Measurements from ENCODE around the gene HMG20B. TPM values are rescaled to one million over a fixed set of nuclear protein-coding genes. Genes with fewer than 3 reads are reported as not detected.

The HMG20B gene
- total RNA-seq, 2 experiments from 2014 or later, result 63.3 to 65.9 TPM

DNA sequence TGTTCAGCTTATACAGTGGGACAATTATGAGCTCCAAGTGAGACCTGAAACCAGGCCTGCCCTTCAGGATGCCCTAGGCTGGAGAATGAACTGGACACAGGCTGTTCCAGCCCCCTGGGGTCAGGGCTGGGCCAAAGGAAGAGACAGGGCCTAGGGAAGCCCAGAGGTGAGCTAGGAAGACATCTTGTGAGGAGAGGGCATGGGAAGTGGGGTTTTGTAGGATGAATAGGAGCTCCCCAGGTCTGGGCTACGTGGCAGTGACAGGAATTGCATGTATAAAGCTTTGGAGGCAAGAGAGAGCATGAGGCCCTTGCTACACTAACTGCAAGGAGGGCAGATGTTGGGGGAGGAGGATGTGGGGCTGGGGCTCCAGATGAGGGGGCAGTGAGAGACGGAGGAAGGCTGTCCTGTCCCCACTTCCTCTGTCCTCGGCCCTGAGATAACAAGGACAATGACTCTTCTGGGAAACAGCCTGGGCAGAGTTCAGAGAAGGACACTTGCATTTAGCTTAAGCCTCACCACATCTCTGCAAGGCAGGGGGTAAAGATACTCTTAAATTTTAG, 35.4 kb downstream of the HMG20B start:
- intact Hi-C loops (cut with micrococcal nuclease), result no loop called here
- DNase-seq, result no peak
- Mint-ChIP-seq H3K9me3 (no peaks in the 10 kb centered on the region), H3K27ac (no peak overlapping the region), H3K4me3 (no peak overlapping the region), H3K36me3 (ENCODE audit: low read depth) (peaks cover 4% of the 10 kb centered on the region), H3K4me1 (ENCODE audit: low read depth) (peaks cover 10% of the 10 kb centered on the region), H3K27me3 (ENCODE audit: low read depth) (no peaks in the 10 kb centered on the region)
- CTCF ChIA-PET, result interaction anchor here (0.6 kb wide), 1 partner anchor 150 kb away, joined by 3 read pairs; no protein-coding TSS in a partner anchor

DNA sequence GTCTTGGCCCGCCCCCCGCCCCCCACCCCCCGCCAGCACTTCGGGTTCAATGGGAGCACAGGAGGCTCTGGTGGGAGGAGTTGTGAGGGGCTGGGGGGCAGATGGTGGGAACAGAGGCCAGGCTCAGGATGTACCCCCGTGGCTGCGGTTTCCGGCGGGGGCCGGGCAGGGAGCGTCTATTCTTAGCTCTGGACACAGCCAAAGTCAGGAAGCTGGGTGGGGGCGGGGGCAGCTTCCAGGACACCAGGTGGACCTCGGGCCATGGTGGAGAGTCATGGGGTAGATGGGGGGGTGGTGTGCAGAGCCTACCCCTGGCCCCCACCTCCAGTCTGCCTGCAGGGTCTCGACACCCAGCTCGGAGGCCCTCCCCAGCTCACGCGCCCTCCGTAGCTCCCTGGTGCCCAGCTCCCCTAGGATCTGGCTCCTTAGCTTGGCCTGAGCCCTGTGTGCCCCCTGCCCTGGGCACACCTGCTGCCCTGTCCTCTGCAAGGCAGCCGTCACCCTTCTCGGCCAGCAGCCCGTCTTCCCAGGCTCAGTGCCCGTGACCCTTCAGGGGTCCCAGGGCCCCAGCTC, 36.1 kb downstream of the HMG20B start:
- peaks cover 5% of the 10 kb centered on the region for H3K36me3 Mint-ChIP-seq (ENCODE audit: low read depth)
- no peaks in the 10 kb centered on the region for H3K9me3 Mint-ChIP-seq
- CTCF ChIA-PET, result interaction anchor here (0.6 to 0.9 kb wide), 3 partner anchors 16 to 149 kb away, joined by 3 to 6 read pairs (median 3); partner anchors contain the start of gene GIPC3
- no peak for DNase-seq
- H3K27ac Mint-ChIP-seq, result no peak overlapping the region
- intact Hi-C loops (cut with micrococcal nuclease), result no loop called here
- H3K27me3 Mint-ChIP-seq (ENCODE audit: low read depth), result no peaks in the 10 kb centered on the region
- H3K4me1 Mint-ChIP-seq (ENCODE audit: low read depth), result peaks cover 10% of the 10 kb centered on the region
- H3K4me3 Mint-ChIP-seq, result no peak overlapping the region

DNA sequence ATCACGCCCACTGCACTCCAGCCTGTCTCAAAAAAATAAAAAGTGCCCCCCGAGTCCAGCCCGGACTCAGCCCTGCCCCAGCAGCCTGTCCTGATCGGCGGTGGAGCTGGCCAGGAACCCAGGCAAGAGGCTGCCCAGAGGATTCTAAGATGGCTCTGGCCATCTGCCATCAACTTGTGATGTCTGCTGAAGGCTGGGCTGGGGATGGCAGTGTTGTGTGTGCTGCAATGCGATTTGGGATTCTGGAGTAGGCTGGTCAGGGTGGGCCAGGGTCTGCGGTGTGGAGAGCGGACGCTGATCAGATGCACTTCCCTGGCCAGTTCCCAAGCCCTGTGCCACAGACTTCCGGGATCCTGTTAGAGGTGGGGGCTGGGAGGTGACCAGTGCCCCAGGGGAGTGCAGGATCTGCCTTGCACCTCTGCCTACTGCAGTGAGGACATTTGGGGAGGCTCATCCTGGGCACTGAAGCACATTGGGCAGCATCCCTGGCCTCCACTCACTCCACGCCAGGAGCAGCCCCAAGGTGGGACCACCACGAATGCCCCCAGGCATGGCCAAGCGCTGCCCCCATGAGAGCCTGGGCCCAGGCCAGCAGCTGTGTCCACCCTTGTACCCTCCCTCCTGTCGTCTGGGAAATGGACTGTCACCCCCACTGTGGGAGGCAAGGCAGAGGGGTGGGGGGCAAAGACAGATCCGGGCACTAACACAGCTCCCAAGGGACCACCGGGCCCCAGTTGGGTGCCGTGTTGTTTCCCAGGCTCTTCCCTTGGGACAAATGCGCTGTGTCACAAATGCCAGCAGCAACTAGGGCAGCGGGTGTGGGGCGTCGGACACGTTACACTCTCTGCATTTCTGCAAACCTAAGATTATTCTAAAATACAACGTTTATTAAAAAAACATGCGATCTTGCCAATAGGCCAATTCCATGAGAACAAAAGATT, 37.3 kb downstream of the HMG20B start:
- no peaks in the 10 kb centered on the region for H3K27me3 Mint-ChIP-seq (ENCODE audit: low read depth)
- H3K4me1 Mint-ChIP-seq (ENCODE audit: low read depth), result peaks cover 10% of the 10 kb centered on the region
- CTCF ChIA-PET, result no interaction called here
- peaks cover 5% of the 10 kb centered on the region for H3K36me3 Mint-ChIP-seq (ENCODE audit: low read depth)
- H3K4me3 Mint-ChIP-seq, result no peak overlapping the region
- H3K9me3 Mint-ChIP-seq, result no peaks in the 10 kb centered on the region
- no peak overlapping the region for H3K27ac Mint-ChIP-seq
- DNase-seq, result no peak
- intact Hi-C loops (cut with micrococcal nuclease), result loop anchor here (1.0 kb wide), 1 partner anchor 16 kb away; no protein-coding TSS in a partner anchor

DNA sequence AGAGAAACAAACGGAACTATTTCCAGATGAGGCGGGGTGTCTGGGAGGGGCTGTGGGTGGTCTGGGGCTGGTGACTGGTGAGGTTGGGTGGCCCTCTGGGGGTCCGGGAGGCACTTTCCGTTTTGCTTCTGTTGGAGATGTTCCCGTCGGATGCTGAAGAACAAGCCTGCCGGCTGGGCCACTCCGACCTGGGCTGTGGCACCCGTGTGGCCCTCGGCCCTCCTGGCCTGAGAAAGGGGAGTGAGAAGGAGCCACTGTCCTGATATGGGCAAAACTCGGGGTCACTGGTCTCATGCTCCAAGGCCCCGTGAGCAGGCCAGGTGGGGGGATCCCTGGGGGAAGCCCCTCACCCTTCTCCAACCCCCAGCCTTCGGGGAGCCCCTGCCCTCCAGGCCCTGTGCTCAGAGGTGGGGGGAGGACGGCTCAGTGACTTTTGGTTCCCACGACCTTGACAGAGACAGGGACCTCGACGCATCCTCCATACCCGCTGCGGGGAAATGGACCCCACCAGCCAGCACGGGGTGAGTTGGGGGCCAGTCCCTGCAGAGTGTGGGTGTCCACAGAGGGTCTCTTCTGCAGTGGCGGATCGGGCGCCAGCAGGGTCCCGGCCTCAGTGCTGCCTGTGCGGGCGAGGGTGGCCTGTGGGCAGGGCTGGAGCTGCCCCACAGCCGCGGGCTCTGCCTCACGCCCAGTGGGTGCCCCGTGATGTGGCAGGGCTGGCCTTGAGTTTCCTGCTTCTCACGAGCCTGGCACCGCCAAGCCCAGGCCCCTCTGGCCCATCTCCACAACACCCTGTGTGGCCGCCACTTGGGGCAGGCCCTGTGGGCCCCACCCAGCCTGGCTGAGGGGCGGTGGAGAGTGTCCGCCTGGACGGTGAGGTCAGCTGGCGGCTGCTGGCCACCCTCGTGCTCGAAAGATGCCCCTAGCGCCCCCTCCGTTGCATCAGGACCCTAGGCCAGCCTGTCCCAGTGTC, 38.3 kb downstream of the HMG20B start:
- no peak for DNase-seq
- Mint-ChIP-seq H3K27me3 (ENCODE audit: low read depth) (no peaks in the 10 kb centered on the region), H3K27ac (no peak overlapping the region), H3K4me1 (ENCODE audit: low read depth) (peaks cover 10% of the 10 kb centered on the region), H3K36me3 (ENCODE audit: low read depth) (peaks cover 5% of the 10 kb centered on the region), H3K9me3 (no peaks in the 10 kb centered on the region), H3K4me3 (no peak overlapping the region)
- CTCF ChIA-PET, result no interaction called here
- intact Hi-C loops (cut with micrococcal nuclease), result loop anchor here (1.0 kb wide), 1 partner anchor 17 kb away; no protein-coding TSS in a partner anchor

DNA sequence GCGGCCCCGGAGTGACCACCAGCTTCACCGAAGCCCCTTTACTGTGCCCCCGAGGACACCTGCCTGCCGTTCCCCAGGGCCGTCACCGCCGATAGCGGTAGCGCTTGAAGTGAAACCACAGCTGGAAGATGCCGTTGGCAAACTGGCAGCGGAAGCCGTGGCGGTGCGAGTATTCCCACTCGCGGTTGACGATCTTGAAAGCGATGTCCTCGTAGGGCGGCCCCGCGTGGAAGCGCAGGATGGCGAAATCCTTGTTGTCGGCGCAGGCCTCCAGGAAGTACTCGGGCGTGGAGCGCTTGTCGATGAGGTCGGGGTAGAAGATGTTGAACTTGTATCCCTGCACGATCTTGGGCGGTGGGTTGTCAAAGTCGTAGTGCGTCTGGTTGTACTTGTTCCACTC, 39.1 kb downstream of the HMG20B start:
- CTCF ChIA-PET, result no interaction called here
- intact Hi-C loops (cut with micrococcal nuclease), result no loop called here
- DNase-seq, result no peak
- peaks cover 10% of the 10 kb centered on the region for H3K4me1 Mint-ChIP-seq (ENCODE audit: low read depth)
- no peak overlapping the region for H3K4me3 Mint-ChIP-seq
- H3K27ac Mint-ChIP-seq, result no peak overlapping the region
- H3K9me3 Mint-ChIP-seq, result no peaks in the 10 kb centered on the region
- H3K36me3 Mint-ChIP-seq (ENCODE audit: low read depth), result peaks cover 5% of the 10 kb centered on the region
- no peaks in the 10 kb centered on the region for H3K27me3 Mint-ChIP-seq (ENCODE audit: low read depth)

DNA sequence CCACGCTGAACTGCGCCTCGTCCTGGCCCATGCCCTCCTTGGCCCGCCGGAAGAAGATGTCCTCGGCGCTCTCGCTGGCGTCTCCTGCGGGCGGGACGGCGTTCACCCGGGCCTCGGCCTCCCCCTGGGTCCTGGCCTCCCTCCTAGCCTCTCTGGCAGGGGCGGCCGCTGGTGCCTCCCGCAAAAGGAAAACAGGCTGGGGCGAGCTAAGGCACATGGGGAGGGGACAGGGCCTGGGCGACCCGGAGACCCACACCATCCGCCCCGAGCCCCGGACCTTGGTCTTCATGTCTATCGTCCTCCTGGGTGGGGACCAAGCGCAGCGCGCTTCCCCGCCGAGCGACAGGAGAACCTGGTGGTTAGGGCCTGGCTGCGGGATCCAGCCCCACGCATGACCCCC, 39.6 kb downstream of the HMG20B start:
- peaks cover 10% of the 10 kb centered on the region for H3K4me1 Mint-ChIP-seq (ENCODE audit: low read depth)
- no peak for DNase-seq
- intact Hi-C loops (cut with micrococcal nuclease), result no loop called here
- no peak overlapping the region for H3K4me3 Mint-ChIP-seq
- H3K27me3 Mint-ChIP-seq (ENCODE audit: low read depth), result no peaks in the 10 kb centered on the region
- H3K36me3 Mint-ChIP-seq (ENCODE audit: low read depth), result peaks cover 5% of the 10 kb centered on the region
- no peak overlapping the region for H3K27ac Mint-ChIP-seq
- CTCF ChIA-PET, result interaction anchor here (0.7 kb wide), 1 partner anchor 21 kb away, joined by 3 read pairs; no protein-coding TSS in a partner anchor
- no peaks in the 10 kb centered on the region for H3K9me3 Mint-ChIP-seq

DNA sequence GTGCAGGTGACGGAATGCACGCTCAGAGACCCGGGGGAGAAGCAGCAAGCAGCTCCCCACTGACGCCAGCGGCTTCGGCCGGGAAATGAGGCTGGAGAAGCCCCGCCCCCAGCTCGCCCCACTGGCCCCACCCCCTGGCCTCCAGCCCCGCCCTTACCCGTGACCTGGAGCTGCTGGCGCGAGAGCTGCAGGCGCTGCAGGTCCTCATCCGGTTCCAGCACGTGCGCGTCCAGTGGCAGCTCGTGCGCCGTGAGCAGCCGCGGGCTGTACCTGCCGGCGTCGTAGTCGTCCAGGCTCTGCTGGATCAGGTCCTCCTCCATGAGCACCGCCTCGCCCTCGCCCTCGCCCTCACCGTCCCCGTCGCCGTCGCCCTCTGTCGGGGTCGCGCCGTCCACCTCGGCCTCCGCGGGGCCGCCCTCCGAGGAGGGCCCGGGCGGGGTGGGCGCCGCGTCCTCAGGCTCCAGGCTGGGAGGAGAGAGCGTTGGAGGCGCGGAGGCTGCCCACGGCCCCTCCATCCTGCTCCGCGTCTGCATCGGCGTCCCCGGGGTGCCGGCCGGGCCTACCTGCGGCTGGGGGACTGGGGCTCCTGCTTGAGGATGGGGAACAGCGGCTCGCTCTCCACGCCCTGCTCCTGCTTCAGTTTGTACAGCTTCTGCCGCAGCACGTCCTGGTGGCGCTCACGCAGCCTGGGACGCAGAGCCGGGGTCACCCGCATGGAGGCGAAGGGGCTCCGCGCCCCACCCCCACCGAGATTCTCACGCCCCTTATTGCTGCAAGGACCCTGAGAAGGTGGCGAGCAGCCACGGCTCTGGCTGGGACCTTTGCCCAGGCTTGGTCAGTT, 40.4 kb downstream of the HMG20B start:
- Mint-ChIP-seq H3K27me3 (ENCODE audit: low read depth) (no peaks in the 10 kb centered on the region), H3K4me1 (ENCODE audit: low read depth) (peaks cover 13% of the 10 kb centered on the region), H3K9me3 (no peaks in the 10 kb centered on the region), H3K27ac (no peak overlapping the region), H3K36me3 (ENCODE audit: low read depth) (peaks cover 6% of the 10 kb centered on the region), H3K4me3 (no peak overlapping the region)
- CTCF ChIA-PET, result interaction anchor here (0.7 kb wide), 1 partner anchor 22 kb away, joined by 3 read pairs; no protein-coding TSS in a partner anchor
- no peak for DNase-seq
- intact Hi-C loops (cut with micrococcal nuclease), result no loop called here

DNA sequence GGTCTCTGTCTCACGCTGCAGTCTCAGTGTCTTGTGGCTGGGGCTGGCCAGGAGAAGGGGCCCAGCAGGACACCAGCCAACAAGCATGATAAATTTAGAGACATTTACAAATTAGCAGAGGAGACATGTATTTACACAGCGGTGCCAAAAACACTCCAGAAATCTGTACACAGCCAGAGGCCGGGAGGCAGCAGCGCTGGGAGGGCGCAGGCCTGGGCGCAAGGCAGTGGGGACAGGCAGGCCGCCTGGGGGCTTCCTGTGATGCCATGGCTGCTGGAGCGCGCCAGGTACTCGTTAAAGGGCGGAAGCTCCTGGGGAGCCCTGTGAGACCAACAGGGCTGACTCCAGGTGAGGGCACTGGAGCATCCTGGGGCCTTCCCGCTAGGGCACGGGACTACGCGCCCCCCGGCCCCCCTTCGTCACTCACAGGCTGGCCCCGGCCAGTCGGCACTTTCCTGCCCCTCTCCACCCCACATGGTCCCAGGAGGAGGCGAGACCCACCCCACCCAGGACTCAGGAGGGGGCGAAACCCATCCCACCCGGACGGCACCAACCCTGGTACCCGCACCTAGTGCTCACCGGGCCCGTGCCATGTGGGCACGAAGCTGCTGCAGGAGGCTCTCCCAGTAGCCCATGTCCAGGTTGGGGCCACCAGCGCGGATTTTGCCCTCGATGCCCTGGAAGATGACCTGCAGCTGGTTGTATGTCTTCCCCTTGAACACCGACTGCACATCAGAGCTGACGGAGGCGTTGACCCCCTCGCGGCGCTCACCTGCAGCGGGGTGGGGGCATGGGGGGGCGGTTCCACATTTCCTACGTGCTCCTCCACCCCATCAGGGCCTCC, 41.3 kb downstream of the HMG20B start:
- CTCF ChIA-PET, result no interaction called here
- intact Hi-C loops (cut with micrococcal nuclease), result no loop called here
- Mint-ChIP-seq H3K9me3 (no peaks in the 10 kb centered on the region), H3K4me1 (ENCODE audit: low read depth) (peaks cover 13% of the 10 kb centered on the region), H3K27me3 (ENCODE audit: low read depth) (no peaks in the 10 kb centered on the region), H3K36me3 (ENCODE audit: low read depth) (peaks cover 7% of the 10 kb centered on the region), H3K4me3 (no peak overlapping the region), H3K27ac (no peak overlapping the region)
- no peak for DNase-seq

DNA sequence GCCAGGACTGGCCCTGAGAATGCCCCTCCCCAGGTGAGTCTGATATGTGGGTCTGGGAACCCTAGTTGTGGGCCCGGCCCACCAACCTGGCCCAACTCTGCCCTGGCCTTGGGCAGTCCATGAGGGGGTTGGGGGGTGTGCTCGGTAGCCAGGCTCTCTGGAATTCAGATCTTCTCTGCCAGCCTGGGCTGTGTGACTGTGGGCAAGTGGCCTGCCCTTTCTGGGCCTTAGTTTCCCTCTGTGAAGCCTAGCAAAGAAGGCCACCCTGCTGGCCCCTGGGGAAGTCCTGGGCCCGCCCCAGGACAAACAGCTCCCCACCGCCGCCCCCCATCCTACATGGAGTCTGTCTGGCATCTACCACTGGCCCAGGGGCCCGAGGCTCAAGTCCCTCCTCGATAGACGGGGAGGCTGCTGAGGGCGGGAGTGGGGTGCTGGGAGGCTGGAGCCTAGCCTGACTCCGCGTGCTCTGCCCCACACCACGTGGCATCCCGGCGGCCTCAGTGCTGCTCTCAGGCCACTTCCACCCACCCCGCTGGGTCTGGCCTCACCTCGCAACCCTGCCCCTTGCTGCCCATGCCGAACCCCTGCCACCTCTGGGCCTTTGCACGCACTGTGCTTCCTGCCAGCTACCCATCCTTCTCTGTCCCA, 42.2 kb downstream of the HMG20B start:
- Mint-ChIP-seq H3K36me3 (ENCODE audit: low read depth) (peaks cover 7% of the 10 kb centered on the region), H3K9me3 (no peaks in the 10 kb centered on the region), H3K27me3 (ENCODE audit: low read depth) (no peaks in the 10 kb centered on the region), H3K27ac (no peak overlapping the region), H3K4me1 (ENCODE audit: low read depth) (peaks cover 13% of the 10 kb centered on the region), H3K4me3 (no peak overlapping the region)
- intact Hi-C loops (cut with micrococcal nuclease), result no loop called here
- no peak for DNase-seq
- CTCF ChIA-PET, result no interaction called here

DNA sequence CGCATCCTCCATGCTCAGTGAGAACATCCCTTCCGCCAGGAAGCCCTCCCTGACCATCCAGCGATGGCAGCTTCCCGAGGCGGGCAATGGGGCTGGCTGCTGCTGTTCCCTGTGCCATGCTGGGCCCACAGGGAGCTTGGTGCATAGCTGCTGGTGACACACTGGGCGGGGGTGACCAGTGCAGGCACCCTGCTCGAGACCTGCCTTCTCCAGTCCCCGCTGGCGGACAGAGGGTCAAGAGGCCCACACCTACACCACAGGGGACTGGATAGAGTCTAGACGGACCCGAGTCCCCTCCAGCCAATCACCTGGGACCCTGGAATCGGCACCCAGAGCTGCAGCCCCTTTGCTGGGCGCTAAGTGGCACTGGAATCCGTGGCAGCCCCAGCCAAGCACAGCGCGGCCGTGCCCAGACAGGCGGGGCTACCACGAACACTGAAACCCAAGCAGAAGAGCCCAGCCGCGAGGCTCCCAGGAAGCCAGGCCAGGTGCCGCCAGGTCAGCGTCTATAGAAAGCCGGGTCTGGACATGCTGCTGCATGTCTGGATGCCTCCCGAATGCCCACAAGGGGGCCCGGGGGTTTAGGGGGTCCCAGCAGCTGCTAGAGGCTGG, 42.9 kb downstream of the HMG20B start:
- no peak overlapping the region for H3K4me3 Mint-ChIP-seq
- no peak for DNase-seq
- peaks cover 13% of the 10 kb centered on the region for H3K4me1 Mint-ChIP-seq (ENCODE audit: low read depth)
- H3K9me3 Mint-ChIP-seq, result no peaks in the 10 kb centered on the region
- CTCF ChIA-PET, result no interaction called here
- intact Hi-C loops (cut with micrococcal nuclease), result no loop called here
- H3K27ac Mint-ChIP-seq, result no peak overlapping the region
- no peaks in the 10 kb centered on the region for H3K27me3 Mint-ChIP-seq (ENCODE audit: low read depth)
- peaks cover 7% of the 10 kb centered on the region for H3K36me3 Mint-ChIP-seq (ENCODE audit: low read depth)

Measured in activated naive CD4-positive, alpha-beta T cell treated with anti-CD3 and anti-CD28 coated beads for 36 hours (primary cell).